Keratinocyte (primary cell): ENCODE measurements around the gene BTG4.

Source experiments
- EZH2 ChIP-seq: IDR thresholded peaks from one replicate; pipeline ENCODE4 v1.6.1; 2012; ENCODE audit warnings: inconsistent platforms, mild to moderate bottlenecking, low read length, moderate library complexity
- TF ChIP-seq, protein P1 (sequence below), 3 experiments: IDR thresholded peaks in 1 of 3; conservative IDR thresholded peaks in 1 of 3; optimal IDR thresholded peaks in 1 of 3; 2 replicates in 2 of 3; 3 replicates in 1 of 3; pipeline versions ENCODE3 to v1.5.1; 2011; ENCODE audit warnings: low read length in 3 of 3, mild to moderate bottlenecking in 3 of 3, moderate library complexity in 2 of 3, control low read depth in 1 of 3, inconsistent platforms in 1 of 3; ENCODE audit not compliant: insufficient read depth in 2 of 3; ENCODE audit errors: extremely low read depth in 1 of 3

DNA sequence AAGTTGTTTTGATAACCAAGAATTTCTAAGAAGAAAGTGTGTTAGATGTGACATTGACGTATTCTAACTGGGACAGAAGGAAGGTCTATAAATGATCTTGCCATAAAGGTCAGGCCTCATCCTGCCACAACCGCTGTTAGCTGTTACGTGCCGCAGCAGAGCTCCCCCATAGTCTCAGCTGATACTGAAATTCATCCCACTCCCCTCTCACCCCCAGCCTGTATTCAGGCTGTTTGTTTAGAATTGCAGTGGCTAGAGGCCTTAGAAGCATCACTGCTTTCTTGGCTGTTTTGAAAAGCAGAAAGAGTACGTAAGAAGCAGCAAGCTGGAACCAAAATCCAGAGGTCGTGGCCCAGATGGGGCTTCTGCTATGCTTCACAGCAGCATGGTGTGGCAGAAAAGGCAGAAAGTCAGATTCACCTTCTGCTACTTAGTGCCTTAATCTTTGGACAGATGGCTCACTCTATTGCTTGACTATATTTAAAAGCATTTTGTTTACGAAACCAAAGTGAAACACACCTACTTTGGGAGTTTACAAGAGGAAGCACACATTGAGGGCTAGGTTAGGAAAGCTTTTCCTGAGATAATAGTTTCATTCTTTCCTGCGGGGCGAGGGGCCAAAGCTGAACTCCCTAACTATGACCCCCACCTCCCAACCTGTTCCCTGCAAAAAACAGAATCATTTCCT lies 27.4 kb upstream of the BTG4 start:
- TF ChIP-seq, protein P1, sequence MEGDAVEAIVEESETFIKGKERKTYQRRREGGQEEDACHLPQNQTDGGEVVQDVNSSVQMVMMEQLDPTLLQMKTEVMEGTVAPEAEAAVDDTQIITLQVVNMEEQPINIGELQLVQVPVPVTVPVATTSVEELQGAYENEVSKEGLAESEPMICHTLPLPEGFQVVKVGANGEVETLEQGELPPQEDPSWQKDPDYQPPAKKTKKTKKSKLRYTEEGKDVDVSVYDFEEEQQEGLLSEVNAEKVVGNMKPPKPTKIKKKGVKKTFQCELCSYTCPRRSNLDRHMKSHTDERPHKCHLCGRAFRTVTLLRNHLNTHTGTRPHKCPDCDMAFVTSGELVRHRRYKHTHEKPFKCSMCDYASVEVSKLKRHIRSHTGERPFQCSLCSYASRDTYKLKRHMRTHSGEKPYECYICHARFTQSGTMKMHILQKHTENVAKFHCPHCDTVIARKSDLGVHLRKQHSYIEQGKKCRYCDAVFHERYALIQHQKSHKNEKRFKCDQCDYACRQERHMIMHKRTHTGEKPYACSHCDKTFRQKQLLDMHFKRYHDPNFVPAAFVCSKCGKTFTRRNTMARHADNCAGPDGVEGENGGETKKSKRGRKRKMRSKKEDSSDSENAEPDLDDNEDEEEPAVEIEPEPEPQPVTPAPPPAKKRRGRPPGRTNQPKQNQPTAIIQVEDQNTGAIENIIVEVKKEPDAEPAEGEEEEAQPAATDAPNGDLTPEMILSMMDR (optimal IDR thresholded peaks at IDR 0.05 in 1 of 3, IDR thresholded peaks at IDR 0.05 in 1 of 3, conservative IDR thresholded peaks at IDR 0.05 in 1 of 3; ENCODE audit: extremely low read depth in 1 of 3, insufficient read depth in 2 of 3, low read length in 3 of 3), result no peak
- no peak for TF ChIP-seq EZH2
